IMR-90 (cell line): Measurements from ENCODE around the gene PHF11. TPM values are rescaled to one million over a fixed set of nuclear protein-coding genes. Genes with fewer than 3 reads are reported as not detected.
A peak's percentile ranks its signal among the peaks of the same experiment; 100 is the strongest.

Source experiments
- ATAC-seq: fragments of 200-7000 bp; cut with Tn5 transposase; 2 replicates; pipeline ENCODE4 v1.9.1; 2020; ENCODE audit warnings: low read depth, mild to moderate bottlenecking, moderate library complexity
- BruUV-seq: library from RNA; stranded (reverse); fragments of 400-500 nt; replicated peaks from 2 replicates; lab custom pipeline; 2021; lab: Mats Ljungman, UMichigan
- CTCF ChIA-PET: fragments of 300-600 bp; formaldehyde crosslinking; extraction: SDS; loops from one replicate; lab custom pipeline; 2021; ENCODE audit warnings: antibody characterized with exemption; lab: Yijun Ruan, JAX
- POLR2A ChIA-PET: fragments of 300-600 bp; sonication (Branson Sonifier 250); formaldehyde crosslinking; loops from one replicate; lab custom pipeline; 2022; ENCODE audit warnings: antibody characterized with exemption; ENCODE audit not compliant: unreplicated experiment; lab: Charles Lee
- DNase-seq: peaks from one replicate; pipeline ENCODE4 v3.0.0; 2013
- H2AFZ ChIP-seq: replicated peaks from 2 replicates; pipeline ENCODE3; 2013; ENCODE audit warnings: low read length, mild to moderate bottlenecking; ENCODE audit not compliant: poor library complexity
- H2AK5ac ChIP-seq: 2 replicates; pipeline ENCODE4 v1.6.1; 2013; ENCODE audit warnings: low read depth, low read length, inconsistent platforms
- H2AK9ac ChIP-seq: replicated peaks from 2 replicates; pipeline ENCODE3; 2013; ENCODE audit warnings: mild to moderate bottlenecking, low read depth, low read length, moderate library complexity; ENCODE audit not compliant: poor library complexity
- H2BK120ac ChIP-seq: 2 replicates; pipeline ENCODE4 v1.6.1; 2013; ENCODE audit warnings: low read depth, low read length, inconsistent platforms
- H2BK15ac ChIP-seq: 3 replicates; pipeline ENCODE4 v1.6.1; 2013; ENCODE audit warnings: low read depth, low read length, inconsistent platforms
- H2BK20ac ChIP-seq: 2 replicates; pipeline ENCODE4 v1.6.1; 2013; ENCODE audit warnings: low read depth, mild to moderate bottlenecking, inconsistent platforms, low read length, moderate library complexity
- H2BK5ac ChIP-seq: 2 replicates; pipeline ENCODE4 v1.6.1; 2013; ENCODE audit warnings: mild to moderate bottlenecking, low read depth, low read length, inconsistent platforms; ENCODE audit not compliant: poor library complexity, severe bottlenecking
- H3K14ac ChIP-seq: replicated peaks from 2 replicates; pipeline ENCODE4 v1.6.1; 2013; ENCODE audit warnings: low read depth, low read length, inconsistent platforms
- H3K18ac ChIP-seq: 2 replicates; pipeline ENCODE4 v1.6.1; 2013; ENCODE audit warnings: low read depth, low read length, control low read depth
- H3K23ac ChIP-seq: 2 replicates; pipeline ENCODE4 v1.6.1; 2013; ENCODE audit warnings: low read depth, low read length, inconsistent platforms
- H3K27ac ChIP-seq: 2 replicates; pipeline ENCODE4 v1.5.1; 2013; ENCODE audit warnings: mild to moderate bottlenecking, control low read depth, low read length; ENCODE audit not compliant: insufficient read depth
- H3K27me3 ChIP-seq: 2 replicates; pipeline ENCODE4 v1.6.1; 2013; ENCODE audit warnings: low read length; ENCODE audit not compliant: control insufficient read depth, insufficient read depth
- H3K36me3 ChIP-seq: 2 replicates; pipeline ENCODE4 v1.6.1; 2013; ENCODE audit warnings: low read length, mixed read lengths; ENCODE audit not compliant: control insufficient read depth, insufficient read depth
- H3K4ac ChIP-seq: 2 replicates; pipeline ENCODE4 v1.6.1; 2013; ENCODE audit warnings: low read depth, low read length, inconsistent platforms
- H3K4me1 ChIP-seq: 2 replicates; pipeline ENCODE4 v1.6.1; 2013; ENCODE audit warnings: low read length, mixed read lengths; ENCODE audit not compliant: control insufficient read depth, insufficient read depth
- H3K4me2 ChIP-seq: 2 replicates; pipeline ENCODE4 v1.6.1; 2013; ENCODE audit warnings: low read depth, mild to moderate bottlenecking, control low read depth, low read length, moderate library complexity
- H3K4me3 ChIP-seq: 2 replicates; pipeline ENCODE4 v1.5.1; 2013; ENCODE audit warnings: low read depth, mild to moderate bottlenecking, control low read depth, low read length, moderate library complexity; ENCODE audit not compliant: insufficient read depth
- H3K56ac ChIP-seq: 2 replicates; pipeline ENCODE4 v1.6.1; 2013; ENCODE audit warnings: low read length, inconsistent platforms; ENCODE audit not compliant: insufficient read depth; ENCODE audit errors: extremely low read depth
- H3K79me1 ChIP-seq, 2 experiments: 2 replicates each; pipeline ENCODE4 v1.6.1; 2013; ENCODE audit warnings: low read length in 2 of 2, inconsistent platforms in 1 of 2, low read depth in 1 of 2
- H3K9ac ChIP-seq: 2 replicates; pipeline ENCODE4 v1.6.1; 2013; ENCODE audit warnings: low read depth, low read length, control low read depth
- H3K9me1 ChIP-seq: 2 replicates; pipeline ENCODE4 v1.6.1; 2013; ENCODE audit warnings: low read length, inconsistent platforms; ENCODE audit not compliant: insufficient read depth
- H3K9me3 ChIP-seq: 2 replicates; pipeline ENCODE4 v1.6.1; 2013; ENCODE audit warnings: low read length; ENCODE audit not compliant: control insufficient read depth, insufficient read depth
- H4K20me1 ChIP-seq: 2 replicates; pipeline ENCODE4 v1.6.1; 2013; ENCODE audit warnings: low read length, inconsistent platforms; ENCODE audit not compliant: insufficient read depth
- H4K5ac ChIP-seq: 2 replicates; pipeline ENCODE4 v1.6.1; 2013; ENCODE audit warnings: mild to moderate bottlenecking, low read depth, low read length, control low read depth
- H4K8ac ChIP-seq, 2 experiments: 2 replicates each; pipeline ENCODE4 v1.6.1; 2013; ENCODE audit warnings: low read depth in 2 of 2, low read length in 2 of 2, control low read depth in 1 of 2, inconsistent platforms in 1 of 2
- H4K91ac ChIP-seq: 2 replicates; pipeline ENCODE4 v1.6.1; 2013; ENCODE audit warnings: low read depth, low read length, inconsistent platforms; ENCODE audit not compliant: insufficient read depth
- CEBPB ChIP-seq: IDR thresholded peaks from 2 replicates; pipeline ENCODE4 v1.6.1; 2012; ENCODE audit warnings: low read depth, low read length, improper control_type of control experiment
- RFX5 ChIP-seq: IDR thresholded peaks from 2 replicates; pipeline ENCODE4 v1.8.0; 2012; ENCODE audit warnings: low read depth, mild to moderate bottlenecking, low read length, moderate library complexity
- WGBS, 2 experiments: methylation state at CpG; one replicate each; pipeline versions ENCODE4 v1.1.5 to v1.1.7; 2013; ENCODE audit warnings: missing lambda C conversion rate in 2 of 2; ENCODE audit not compliant: insufficient read length in 1 of 2; ENCODE audit errors: extremely low coverage in 2 of 2; 5-methylcytosine and 5-hydroxymethylcytosine counted together
- dilution Hi-C: fragments of 300-500 bp; cut with HindIII; formaldehyde crosslinking; loops from one replicate; pipeline ENCODE4 v1.14.3; 2018; ENCODE audit warnings: low sequenced_read_pairs; ENCODE audit not compliant: unreplicated experiment
- in situ Hi-C: fragments of 300-500 bp; cut with MboI; formaldehyde crosslinking; loops from 3 replicates; pipeline ENCODE4 v1.14.3; 2019; ENCODE audit warnings: low sequenced_read_pairs, inconsistent platforms, mixed read lengths
- intact Hi-C: fragments of 100-400 bp; cut with micrococcal nuclease; formaldehyde crosslinking; loops from 2 replicates; pipeline ENCODE4 v1.10.0; 2022
- polyA plus RNA-seq, 3 experiments: library from polyadenylated mRNA; depleted of rRNA; stranded (reverse); fragments of >200 nt; gene quantifications; 2 replicates each; pipeline ENCODE4 v1.2.3, GENCODE V29; 2012; ENCODE audit warnings: low replicate concordance in 1 of 3
- total RNA-seq: library from RNA; depleted of rRNA; stranded (reverse); fragments of >200 nt; gene quantifications from 2 replicates; pipeline ENCODE4 v1.2.3, GENCODE V29; 2012

Gene PHF11
- total and polyA plus RNA-seq, 2 of the 4 experiments (the other 2 are of a cell fraction) = 3.9 to 15.4 TPM

DNA sequence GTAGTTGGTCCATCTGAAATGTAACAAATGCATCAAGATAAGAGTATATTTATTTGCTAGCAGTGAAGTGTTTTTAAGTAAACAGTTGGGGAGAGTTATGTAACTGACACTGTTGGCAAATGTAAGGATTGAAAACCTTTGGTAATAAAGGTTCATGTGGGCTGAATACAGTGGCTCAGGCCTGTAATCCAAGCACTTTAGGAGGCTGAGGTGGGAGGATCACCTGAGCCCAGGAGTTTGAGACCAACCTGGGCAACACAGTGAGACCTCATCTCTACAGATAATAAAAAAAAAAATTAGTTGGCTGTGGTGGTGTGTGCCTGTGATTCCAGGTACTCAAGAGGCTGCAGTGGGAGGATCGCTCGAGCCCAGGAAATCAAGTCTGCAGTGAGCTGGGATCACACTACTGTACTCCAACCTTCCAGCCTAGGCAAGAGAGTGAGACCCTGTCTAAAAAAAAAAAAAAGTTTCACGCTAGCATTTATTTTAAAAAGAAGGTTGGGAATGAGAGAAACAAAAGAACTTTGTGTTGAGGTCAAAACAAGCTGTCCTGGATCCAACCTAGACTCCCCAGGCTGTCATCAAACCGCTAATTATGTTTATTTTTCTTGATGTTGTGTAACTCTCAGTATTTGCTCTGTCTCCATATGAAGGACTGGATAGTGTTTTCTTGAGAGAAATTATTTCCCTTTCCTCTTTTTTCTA, 31.0 kb upstream of the PHF11 start:
- TF ChIP-seq RFX5 (no peak), CEBPB (peak; percentile 56)
- dilution Hi-C loops = no loop called here

More for the DNA sequence above, 31.0 kb upstream of the PHF11 start:
- H3K4ac ChIP-seq = peak overlapping the region; percentile 17; the same call in 1 of the 2 replicates
- no peak overlapping the region for H2BK15ac ChIP-seq
- no peak overlapping the region for H2AK9ac ChIP-seq
- no peaks in the 10 kb centered on the region for H3K4me1 ChIP-seq
- H3K27me3 ChIP-seq = no peaks in the 10 kb centered on the region
- no CpG with 5 or more reads among the region's 4 CpGs for WGBS, 2 experiments
- in situ Hi-C loops (no loop called here), intact Hi-C loops (no loop called here)
- peak overlapping the region; percentile 5; the same call in 1 of the 2 replicates for H2BK20ac ChIP-seq
- H2BK5ac ChIP-seq = no peak overlapping the region
- H3K9ac ChIP-seq = no peak overlapping the region
- H3K14ac ChIP-seq = no peak overlapping the region
- H3K79me1 ChIP-seq = peaks cover 0 to 11% of the 10 kb centered on the region in 2 experiments; a peak in 2 of 4 replicates
- H2BK120ac ChIP-seq = no peak overlapping the region
- H3K18ac ChIP-seq = no peak overlapping the region
- no peak overlapping the region for H4K5ac ChIP-seq
- no TSS peak for BruUV-seq
- peaks cover 7% of the 10 kb centered on the region; the same call in 1 of the 2 replicates for H3K9me1 ChIP-seq
- peak; percentile 47 for DNase-seq
- H4K91ac ChIP-seq = no peak overlapping the region
- H4K8ac ChIP-seq = peak overlapping the region in 1 of 2 experiments; percentile 17; a peak in 1 of 4 replicates
- no peak overlapping the region for H3K23ac ChIP-seq
- peak overlapping the region; percentile 4; the same call in 1 of the 2 replicates for H3K27ac ChIP-seq
- CTCF ChIA-PET = interaction anchor here (0.6 to 0.7 kb wide), 2 partner anchors 133 to 142 kb away, joined by 5 to 6 read pairs; no protein-coding TSS in a partner anchor
- no peak overlapping the region for H3K56ac ChIP-seq
- no peak overlapping the region for H2AFZ ChIP-seq
- no peaks in the 10 kb centered on the region for H4K20me1 ChIP-seq
- POLR2A ChIA-PET = interaction anchor here (0.7 kb wide), 1 partner anchor 18 kb away, joined by 4 read pairs; no protein-coding TSS in a partner anchor
- H3K4me3 ChIP-seq = no peak overlapping the region
- no peak overlapping the region for H2AK5ac ChIP-seq
- peaks cover 14% of the 10 kb centered on the region for H3K9me3 ChIP-seq
- H3K4me2 ChIP-seq = no peak overlapping the region
- peak; percentile 89 for ATAC-seq
- H3K36me3 ChIP-seq = peaks cover 25% of the 10 kb centered on the region
